Panc1 (cell line): Measurements from ENCODE around the gene PEPD. TPM values are rescaled to one million over a fixed set of nuclear protein-coding genes. Genes with fewer than 3 reads are reported as not detected.

Source experiments
- ATAC-seq: fragments of 200-7000 bp; cut with Tn5 transposase; 2 replicates; pipeline ENCODE4 v1.9.1; 2020; ENCODE audit warnings: mild to moderate bottlenecking, moderate library complexity
- BruUV-seq: library from RNA; stranded (reverse); fragments of 400-500 nt; replicated peaks from 2 replicates; lab custom pipeline; 2021; lab: Mats Ljungman, UMichigan
- CTCF ChIA-PET: fragments of 300-600 bp; sonication (Branson Sonifier 250); formaldehyde crosslinking; loops from one replicate; lab custom pipeline; 2022; ENCODE audit warnings: antibody characterized with exemption; lab: Charles Lee
- POLR2A ChIA-PET: fragments of 300-600 bp; sonication (Branson Sonifier 250); formaldehyde crosslinking; loops from one replicate; lab custom pipeline; 2022; ENCODE audit warnings: antibody characterized with exemption; lab: Charles Lee
- DNase-seq: peaks from one replicate; pipeline ENCODE4 v3.0.0-alpha.2; 2010; ENCODE audit warnings: low read depth, low spot score
- H3K27ac ChIP-seq: 2 replicates; pipeline ENCODE4 v1.5.1; 2011; ENCODE audit warnings: mild to moderate bottlenecking, low read length, inconsistent platforms
- H3K27me3 ChIP-seq: fragments of 200-500 bp; sonication (Bioruptor generic); 2 replicates; pipeline ENCODE4 v1.6.0; 2014; ENCODE audit warnings: low read length, inconsistent platforms; ENCODE audit not compliant: control insufficient read depth, insufficient read depth
- H3K36me3 ChIP-seq: fragments of 200-500 bp; sonication (Bioruptor generic); 2 replicates; pipeline ENCODE4 v1.5.1; 2014; ENCODE audit warnings: inconsistent platforms, mild to moderate bottlenecking, low read length, moderate library complexity; ENCODE audit not compliant: control insufficient read depth, insufficient read depth
- H3K4me1 ChIP-seq: 2 replicates; pipeline ENCODE4 v1.5.1; 2011; ENCODE audit warnings: inconsistent platforms, mild to moderate bottlenecking, low read length, moderate library complexity; ENCODE audit not compliant: control insufficient read depth, insufficient read depth
- H3K4me3 ChIP-seq, 2 experiments: 2 replicates each; pipeline ENCODE4 v1.5.1; 2011 to 2012; ENCODE audit warnings: low read depth in 2 of 2, low read length in 2 of 2, mild to moderate bottlenecking in 2 of 2, inconsistent platforms in 1 of 2, moderate library complexity in 1 of 2
- H3K9me3 ChIP-seq: fragments of 200-500 bp; sonication (Bioruptor generic); 2 replicates; pipeline ENCODE4 v1.5.1; 2014; ENCODE audit warnings: low read depth, mild to moderate bottlenecking, inconsistent platforms, low read length, moderate library complexity; ENCODE audit not compliant: control insufficient read depth, insufficient read depth
- CTCF ChIP-seq: fragments of 450-650 bp; IDR thresholded peaks from 2 replicates; pipeline ENCODE4 v1.5.1; 2017; ENCODE audit warnings: mild to moderate bottlenecking
- POLR2AphosphoS5 ChIP-seq: IDR thresholded peaks from 2 replicates; pipeline ENCODE4 v1.6.1; 2012; ENCODE audit warnings: mild to moderate bottlenecking, low read depth, low read length, moderate library complexity
- REST ChIP-seq, 2 experiments: IDR thresholded peaks; 2 replicates each; pipeline ENCODE4 v1.6.1; 2011 to 2012; ENCODE audit warnings: low read depth in 2 of 2, control low read depth in 1 of 2, low read length in 1 of 2, mild to moderate bottlenecking in 1 of 2, moderate library complexity in 1 of 2; ENCODE audit not compliant: insufficient read depth in 1 of 2
- SIN3A ChIP-seq: IDR thresholded peaks from 2 replicates; pipeline ENCODE4 v1.6.1; 2012; ENCODE audit warnings: low read depth, mild to moderate bottlenecking, low read length, moderate library complexity, borderline replicate concordance; ENCODE audit not compliant: insufficient read depth
- TCF7L2 ChIP-seq: IDR thresholded peaks from 2 replicates; pipeline ENCODE4 v1.6.1; 2011; ENCODE audit warnings: mild to moderate bottlenecking, low read depth, low read length, inconsistent platforms
- in situ Hi-C: cut with HindIII; loops from 2 replicates; pipeline ENCODE4 v1.10.0; 2016; ENCODE audit warnings: low sequenced_read_pairs, low pct_unique_long_range_greater_than_20kb
- intact Hi-C: fragments of 100-400 bp; cut with micrococcal nuclease; formaldehyde crosslinking; loops from one replicate; pipeline ENCODE4 v1.10.0; 2022; ENCODE audit not compliant: unreplicated experiment
- total RNA-seq: library from RNA; stranded (reverse); gene quantifications from one replicate; pipeline ENCODE4 v1.2.1, GENCODE V29; 2021; ENCODE audit not compliant: unreplicated experiment

Gene PEPD
- total RNA-seq, 1 experiment from 2014 or later: 102 TPM

- H3K4me1 ChIP-seq: peaks cover 4% of the 10 kb centered on the region; the same call in 1 of the 2 replicates
- peak; percentile 90 for ATAC-seq
- POLR2A ChIA-PET: interaction anchor here (0.5 to 0.6 kb wide), 2 partner anchors 324 to 876 kb away, joined by 3 to 4 read pairs; no protein-coding TSS in a partner anchor
- DNase-seq: no peak
- BruUV-seq: no TSS peak
- no peaks in the 10 kb centered on the region for H3K27me3 ChIP-seq
- H3K27ac ChIP-seq: no peak overlapping the region
- no peaks in the 10 kb centered on the region for H3K36me3 ChIP-seq
- CTCF ChIA-PET: interaction anchor here (0.5 to 2.1 kb wide), 10 partner anchors 11 to 616 kb away, joined by 3 to 13 read pairs (median 4); no protein-coding TSS in a partner anchor
- H3K9me3 ChIP-seq: no peaks in the 10 kb centered on the region
- in situ Hi-C loops (loop anchor here (10.0 kb wide), 1 partner anchor 288 kb away; no protein-coding TSS in a partner anchor), intact Hi-C loops (loop anchor here (5.0 kb wide), 1 partner anchor 356 kb away; no protein-coding TSS in a partner anchor)
- TF ChIP-seq TCF7L2 (no peak), CTCF (peak; percentile 97)
- H3K4me3 ChIP-seq: no peak overlapping the region
These were observed 105.0 kb downstream of the PEPD start for GRCh38 chr19:33416307-33417215.

GRCh38 chr19:33414667-33415605, 106.7 kb downstream of the PEPD start:
- in situ Hi-C loops (loop anchor here (10.0 kb wide), 1 partner anchor 290 kb away; no protein-coding TSS in a partner anchor), intact Hi-C loops (loop anchor here (5.0 kb wide), 1 partner anchor 357 kb away; no protein-coding TSS in a partner anchor)
- DNase-seq (no peak), ATAC-seq (no peak)
- Histone ChIP-seq H3K4me3 (no peak overlapping the region), H3K9me3 (no peaks in the 10 kb centered on the region), H3K27me3 (no peaks in the 10 kb centered on the region), H3K4me1 (peaks cover 4% of the 10 kb centered on the region; the same call in 1 of the 2 replicates), H3K36me3 (no peaks in the 10 kb centered on the region), H3K27ac (no peak overlapping the region)
- no peak for TF ChIP-seq REST (IDR thresholded peaks at IDR 0.05; ENCODE audit: insufficient read depth in 1 of 2, low read depth in 2 of 2, low read length in 1 of 2)
- TF ChIP-seq TCF7L2: no peak
- TF ChIP-seq SIN3A: no peak
- TF ChIP-seq CTCF: no peak
- no peak for TF ChIP-seq POLR2AphosphoS5
- CTCF ChIA-PET: no interaction called here
- no TSS peak for BruUV-seq
- POLR2A ChIA-PET: no interaction called here
